K562 (cell line): ENCODE measurements around the gene PAF1. TPM values are rescaled to one million over a fixed set of nuclear protein-coding genes. Genes with fewer than 3 reads are reported as not detected.

Experiments
- AFF4 ChIP-seq: sonication (generic); formaldehyde crosslinking; IDR thresholded peaks from 2 replicates; pipeline ENCODE4 v1.8.0; 2023; ENCODE audit warnings: mild to moderate bottlenecking, missing genetic modification reagents
- ASH1L ChIP-seq: fragments of 450-650 bp; IDR thresholded peaks from 2 replicates; pipeline ENCODE4 v1.6.1; 2018; ENCODE audit warnings: borderline replicate concordance, mild to moderate bottlenecking, low read depth; ENCODE audit not compliant: partially characterized antibody
- ATF4 ChIP-seq: fragments of 450-650 bp; formaldehyde crosslinking; IDR thresholded peaks from 2 replicates; pipeline ENCODE4 v1.4.0; 2022; ENCODE audit warnings: mild to moderate bottlenecking, moderate library complexity
- CREB5 ChIP-seq: fragments of 250-450 bp; sonication (Bioruptor Pico); IDR thresholded peaks from 2 replicates; pipeline ENCODE4 v1.5.0; 2020; ENCODE audit warnings: mild to moderate bottlenecking
- DDX20 ChIP-seq: fragments of 450-650 bp; IDR thresholded peaks from 2 replicates; pipeline ENCODE4 v1.6.1; 2016; ENCODE audit warnings: missing genetic modification characterization, low read depth, mild to moderate bottlenecking, missing compliant biosample characterization, moderate library complexity
- E2F8 ChIP-seq: fragments of 450-650 bp; IDR thresholded peaks from 2 replicates; pipeline ENCODE4 v1.7.1; 2018; ENCODE audit warnings: mild to moderate bottlenecking, low read depth; ENCODE audit not compliant: partially characterized antibody
- HCFC1 ChIP-seq: IDR thresholded peaks from 2 replicates; pipeline ENCODE4 v1.6.1; 2012; ENCODE audit warnings: low read depth, low read length, improper control_type of control experiment
- HNRNPUL1 ChIP-seq: fragments of 200-400 bp; formaldehyde crosslinking; IDR thresholded peaks from 2 replicates; pipeline ENCODE4 v1.6.1; 2017; ENCODE audit warnings: low read length
- JUNB ChIP-seq: fragments of 450-650 bp; formaldehyde crosslinking; conservative IDR thresholded peaks from 2 replicates; pipeline ENCODE4 v1.4.0; 2020; ENCODE audit warnings: mild to moderate bottlenecking
- NELFE ChIP-seq: IDR thresholded peaks from 2 replicates; pipeline ENCODE4 v1.6.1; 2011; ENCODE audit warnings: mild to moderate bottlenecking; ENCODE audit not compliant: insufficient read depth, insufficient read length
- PBX2 ChIP-seq, 2 experiments: IDR thresholded peaks in 1 of 2; conservative IDR thresholded peaks in 1 of 2; 2 replicates each; pipeline ENCODE4 v1.6.1; 2016; ENCODE audit warnings: low read depth in 2 of 2, mild to moderate bottlenecking in 1 of 2, missing compliant biosample characterization in 1 of 2, missing genetic modification characterization in 1 of 2, moderate library complexity in 1 of 2
- PYGO2 ChIP-seq: fragments of 450-650 bp; IDR thresholded peaks from 2 replicates; pipeline ENCODE4 v1.6.1; 2016; ENCODE audit warnings: mild to moderate bottlenecking, missing genetic modification characterization, moderate library complexity, missing compliant biosample characterization
- ZKSCAN3 ChIP-seq: fragments of 250-450 bp; sonication (Bioruptor Pico); IDR thresholded peaks from 2 replicates; pipeline ENCODE4 v1.4.0; 2020
- ZNF24 ChIP-seq: fragments of 450-650 bp; IDR thresholded peaks from 2 replicates; pipeline ENCODE4 v1.6.1; 2016
- ZNF699 ChIP-seq: fragments of 250-450 bp; sonication (Bioruptor Pico); IDR thresholded peaks from 2 replicates; pipeline ENCODE4 v1.8.0; 2021; ENCODE audit warnings: mild to moderate bottlenecking, moderate library complexity; ENCODE audit not compliant: insufficient replicate concordance
- polyA plus RNA-seq, 8 experiments: library from polyadenylated mRNA; depleted of rRNA in 4 of 8; stranded (reverse) in 5 of 8; unstranded in 3 of 8; fragments of >200 nt; fragmentation: Nextera tagmentation in 2 of 8; fragmentation: Illumina TruSeq in 1 of 8; extraction: Ambion mirVana in 2 of 8; extraction: Trizol in 1 of 8; gene quantifications; 2 replicates each; pipeline versions ENCODE4 v1.2.1 to v1.2.3, GENCODE V29; 2011 to 2014; ENCODE audit warnings: inconsistent platforms in 1 of 8, missing spikeins in 1 of 8
- total RNA-seq, 7 experiments: library from RNA; depleted of rRNA in 6 of 7; stranded (reverse); fragments of >200 nt in 6 of 7; fragmentation: Illumina TruSeq in 2 of 7; extraction: Trizol in 2 of 7; gene quantifications; 2 replicates each; pipeline versions ENCODE4 v1.2.1 to v1.2.3, GENCODE V29; 2011 to 2021; ENCODE audit warnings: low replicate concordance in 1 of 7

The PAF1 gene
- total and polyA plus RNA-seq, 9 of the 15 experiments (the other 6 are each of a cell fraction or from before 2014, with no cell fraction given), result 1.5 to 45.0 (median 33.8) TPM

- TF ChIP-seq ASH1L (no peak), ZNF24 (no peak), JUNB (CRISPR knock-in tag) (no peak), CREB5 (CRISPR knock-in tag) (no peak), ZKSCAN3 (CRISPR knock-in tag) (no peak), HCFC1 (no peak), NELFE (no peak), ATF4 (CRISPR knock-in tag) (peak; percentile 54; the same call in 1 of the 2 replicates), PBX2 (CRISPR knock-in tag; IDR thresholded peaks at IDR 0.05; ENCODE audit: low read depth) (no peak), PBX2 (tag; conservative IDR thresholded peaks at IDR 0.05; ENCODE audit: low read depth) (peak; percentile 87), E2F8 (no peak), HNRNPUL1 (no peak), DDX20 (no peak), AFF4 (no peak), ZNF699 (no peak), PYGO2 (tag) (no peak)
Measured at GRCh38 chr19:39381910-39382611, 8.8 kb downstream of the PAF1 start (continued).
